ENCODE measurements around the gene PTCD1.

PTCD1 gene

DNA sequence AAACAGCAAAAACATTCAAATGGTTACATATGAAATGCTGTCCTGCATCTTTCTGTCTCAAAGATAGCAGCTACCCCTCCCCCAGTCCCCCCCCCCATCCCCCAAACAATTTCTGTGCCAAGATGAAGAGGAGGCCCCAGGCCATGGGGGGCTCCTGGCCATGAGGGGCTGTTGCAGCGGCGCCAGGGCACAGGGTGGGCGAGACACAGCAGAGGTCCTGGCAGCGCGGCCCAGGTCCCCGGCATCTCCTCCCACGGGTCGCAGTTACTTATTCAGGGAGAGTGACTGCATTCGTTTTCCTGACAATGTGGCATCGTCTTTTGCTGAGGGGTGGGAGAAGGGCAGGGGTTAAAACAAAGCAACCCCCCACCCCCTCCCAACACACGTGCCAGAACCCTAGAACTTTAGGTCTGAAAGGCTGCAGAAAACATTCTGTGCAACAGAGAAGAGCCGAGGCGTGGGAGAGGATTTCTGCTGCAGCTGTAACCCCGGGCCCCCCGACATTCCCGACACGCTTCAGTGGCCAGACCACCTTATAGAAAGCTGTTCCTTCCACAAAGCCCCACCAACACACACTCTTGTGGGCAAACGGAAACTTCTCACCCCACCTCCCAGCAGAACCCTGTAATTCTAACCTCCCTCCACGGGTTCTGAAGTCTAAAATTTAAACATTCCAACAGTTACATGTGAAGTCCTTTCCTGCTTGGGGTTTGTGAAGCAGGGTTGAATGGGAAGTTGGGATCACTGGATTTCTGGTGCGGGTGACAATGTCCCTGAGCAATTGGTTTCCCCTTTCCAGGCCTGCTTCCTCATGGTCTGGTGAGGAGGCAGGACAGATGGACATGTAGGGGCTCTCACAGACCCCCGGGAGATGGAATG is 41.9 kb downstream of the PTCD1 start:
- H3K4me3 ChIP-seq (ENCODE audit: low read depth, low read length), result no peak overlapping the region
- CTCF ChIA-PET, result interaction anchor here (0.5 kb wide), 1 partner anchor 13 kb away, joined by 3 read pairs; no protein-coding TSS in a partner anchor
- POLR2A ChIA-PET, result no interaction called here
- DNase-seq (ENCODE audit: low read depth, low spot score), result no peak
- TF ChIP-seq, protein P1, sequence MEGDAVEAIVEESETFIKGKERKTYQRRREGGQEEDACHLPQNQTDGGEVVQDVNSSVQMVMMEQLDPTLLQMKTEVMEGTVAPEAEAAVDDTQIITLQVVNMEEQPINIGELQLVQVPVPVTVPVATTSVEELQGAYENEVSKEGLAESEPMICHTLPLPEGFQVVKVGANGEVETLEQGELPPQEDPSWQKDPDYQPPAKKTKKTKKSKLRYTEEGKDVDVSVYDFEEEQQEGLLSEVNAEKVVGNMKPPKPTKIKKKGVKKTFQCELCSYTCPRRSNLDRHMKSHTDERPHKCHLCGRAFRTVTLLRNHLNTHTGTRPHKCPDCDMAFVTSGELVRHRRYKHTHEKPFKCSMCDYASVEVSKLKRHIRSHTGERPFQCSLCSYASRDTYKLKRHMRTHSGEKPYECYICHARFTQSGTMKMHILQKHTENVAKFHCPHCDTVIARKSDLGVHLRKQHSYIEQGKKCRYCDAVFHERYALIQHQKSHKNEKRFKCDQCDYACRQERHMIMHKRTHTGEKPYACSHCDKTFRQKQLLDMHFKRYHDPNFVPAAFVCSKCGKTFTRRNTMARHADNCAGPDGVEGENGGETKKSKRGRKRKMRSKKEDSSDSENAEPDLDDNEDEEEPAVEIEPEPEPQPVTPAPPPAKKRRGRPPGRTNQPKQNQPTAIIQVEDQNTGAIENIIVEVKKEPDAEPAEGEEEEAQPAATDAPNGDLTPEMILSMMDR (IDR thresholded peaks at IDR 0.05; ENCODE audit: insufficient read depth, low read length, missing control alignments), result no peak

DNA sequence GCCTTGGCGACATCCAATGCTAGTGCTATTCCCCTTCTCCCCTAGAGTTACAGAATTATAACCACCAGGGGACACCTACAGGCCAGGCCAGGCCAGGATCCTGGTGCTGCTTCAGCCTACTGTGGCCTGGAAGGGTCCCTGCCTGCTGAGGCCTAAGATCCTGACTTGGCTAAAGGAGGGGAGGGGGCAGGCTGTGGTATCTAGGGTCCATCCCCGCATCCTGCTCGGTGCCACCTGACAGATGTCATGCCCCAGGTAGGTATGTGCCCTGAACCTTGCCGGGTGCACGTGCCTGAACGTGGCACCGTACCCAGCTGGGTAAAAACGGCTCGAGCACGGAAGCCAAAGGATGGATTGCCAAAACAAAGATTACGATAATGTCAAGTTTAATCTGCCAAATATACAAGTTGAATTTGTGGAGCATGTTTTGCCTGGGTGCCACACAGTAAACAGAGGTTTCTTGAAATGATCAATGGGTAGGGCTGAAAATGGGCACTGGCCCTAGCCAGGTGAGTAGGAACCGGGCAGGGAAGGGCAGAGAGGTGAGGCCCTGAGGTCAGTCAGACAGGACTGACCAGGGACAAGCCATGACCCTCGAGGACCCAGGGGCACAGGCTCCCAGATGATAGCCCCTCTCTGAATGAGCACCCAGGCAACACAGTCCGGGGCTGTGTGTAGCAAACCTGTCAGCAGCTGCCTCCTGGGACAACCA is 42.8 kb downstream of the PTCD1 start:
- CTCF ChIA-PET, result interaction anchor here (1.5 kb wide), 1 partner anchor 12 kb away, joined by 5 read pairs; no protein-coding TSS in a partner anchor
- POLR2A ChIA-PET, result interaction anchor here (1.2 kb wide), 1 partner anchor 10 kb away, joined by 4 read pairs; no protein-coding TSS in a partner anchor
- no peak for DNase-seq (ENCODE audit: low read depth, low spot score)
- TF ChIP-seq, protein P1 (IDR thresholded peaks at IDR 0.05; ENCODE audit: insufficient read depth, low read length, missing control alignments), result no peak
- no peak overlapping the region for H3K4me3 ChIP-seq (ENCODE audit: low read depth, low read length)

DNA sequence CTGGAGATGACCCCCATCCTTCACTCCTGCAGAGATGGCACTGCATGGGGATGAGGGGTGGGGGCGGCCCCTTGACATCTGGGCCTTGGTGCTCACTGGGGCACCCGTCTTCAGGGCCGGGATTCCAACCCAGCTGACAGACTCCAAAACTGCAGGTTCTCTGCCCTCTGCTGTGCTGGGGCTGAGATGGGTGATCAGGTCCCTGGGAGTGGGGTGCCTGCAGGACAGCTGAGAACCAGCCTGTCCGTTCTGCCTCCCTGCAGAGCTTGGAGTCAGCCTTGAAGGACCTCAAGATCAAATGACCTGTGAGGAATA is 44.5 kb downstream of the PTCD1 start:
- no peak overlapping the region for H3K4me3 ChIP-seq (ENCODE audit: low read depth, low read length)
- CTCF ChIA-PET, result interaction anchor here (1.1 to 1.5 kb wide), 2 partner anchors 10 to 13 kb away, joined by 4 to 5 read pairs; no protein-coding TSS in a partner anchor
- DNase-seq (ENCODE audit: low read depth, low spot score), result no peak
- POLR2A ChIA-PET, result interaction anchor here (1.0 kb wide), 1 partner anchor 15 kb away, joined by 4 read pairs; the partner anchor contains the start of genes BUD31 and PDAP1
- TF ChIP-seq, protein P1 (IDR thresholded peaks at IDR 0.05; ENCODE audit: insufficient read depth, low read length, missing control alignments), result no peak

DNA sequence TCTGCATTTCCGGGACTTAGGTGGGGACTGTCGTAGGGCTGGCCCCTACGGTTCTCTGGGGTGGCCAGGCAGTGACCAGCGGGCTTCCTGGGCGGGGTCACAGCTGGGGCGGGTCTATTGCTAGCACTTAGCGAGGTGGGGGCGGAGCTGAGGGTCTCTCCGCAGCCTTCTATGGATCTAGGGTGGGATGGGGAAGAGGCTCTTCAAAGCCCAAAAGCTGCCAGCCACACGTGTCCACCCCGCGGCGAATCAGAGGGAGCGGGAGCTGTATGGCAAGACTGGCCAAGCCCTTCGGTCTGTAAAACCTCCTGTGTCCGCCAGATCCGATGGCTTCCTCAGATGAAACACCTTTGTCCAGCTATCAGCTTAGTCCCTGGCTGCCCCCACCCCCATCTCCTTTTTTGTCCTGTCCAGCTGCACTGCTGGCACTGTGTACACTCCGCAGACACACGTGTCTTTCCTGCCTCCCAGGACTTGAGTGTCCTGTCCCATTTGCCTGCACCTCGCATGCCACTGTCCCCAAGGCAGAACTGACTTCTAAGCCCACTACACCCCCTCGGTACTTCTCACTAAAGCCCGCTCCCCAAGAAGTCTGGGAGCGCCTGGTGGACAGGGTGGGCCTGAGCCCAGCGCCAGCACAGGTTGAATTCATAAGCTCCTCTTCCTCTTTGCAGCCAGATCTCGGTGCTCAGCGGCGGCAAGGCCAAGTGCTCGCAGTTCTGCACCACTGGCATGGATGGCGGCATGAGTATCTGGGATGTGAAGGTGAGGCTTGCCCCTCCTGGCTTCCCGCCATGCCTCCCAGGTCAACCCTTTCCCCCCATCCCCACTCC is 45.0 kb downstream of the PTCD1 start:
- TF ChIP-seq, protein P1 (IDR thresholded peaks at IDR 0.05; ENCODE audit: insufficient read depth, low read length, missing control alignments), result no peak
- POLR2A ChIA-PET, result interaction anchor here (0.6 to 1.9 kb wide), 4 partner anchors 11 to 993 kb away, joined by 3 to 5 read pairs (median 4); partner anchors contain the start of genes BUD31 and PDAP1
- CTCF ChIA-PET, result interaction anchor here (1.1 to 1.5 kb wide), 4 partner anchors 11 to 14 kb away, joined by 3 to 5 read pairs (median 4); no protein-coding TSS in a partner anchor
- DNase-seq (ENCODE audit: low read depth, low spot score), result no peak
- H3K4me3 ChIP-seq (ENCODE audit: low read depth, low read length), result peak overlapping the region; percentile 32; the same call in 1 of the 2 replicates

DNA sequence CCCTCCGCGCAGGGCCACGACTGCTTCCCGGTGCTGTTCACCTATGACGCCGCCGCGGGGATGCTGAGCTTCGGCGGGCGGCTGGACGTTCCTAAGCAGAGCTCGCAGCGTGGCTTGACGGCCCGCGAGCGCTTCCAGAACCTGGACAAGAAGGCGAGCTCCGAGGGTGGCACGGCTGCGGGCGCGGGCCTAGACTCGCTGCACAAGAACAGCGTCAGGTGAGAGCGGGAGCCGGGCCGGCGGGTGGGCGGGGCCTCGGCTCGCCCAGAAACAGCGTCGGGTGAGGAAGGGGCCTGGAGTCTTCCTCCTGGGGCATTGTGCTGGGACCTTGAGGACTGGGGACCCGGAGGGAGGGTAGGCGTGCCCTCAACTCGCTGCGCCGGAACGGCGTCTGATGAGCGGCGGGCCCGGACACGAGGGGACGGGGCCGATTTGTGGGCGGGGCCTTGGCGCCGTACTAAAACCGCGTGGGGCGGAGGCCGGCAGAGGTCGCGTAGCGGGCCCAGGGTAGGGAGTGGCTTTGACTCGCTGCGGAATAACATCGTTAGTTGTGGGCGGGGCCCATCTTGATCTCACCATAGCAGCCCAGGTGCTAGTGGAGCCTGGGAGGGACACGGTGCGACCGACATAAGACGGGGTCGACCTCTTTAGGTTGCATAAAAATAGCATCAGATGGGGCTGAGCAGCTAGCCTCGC is 45.8 kb downstream of the PTCD1 start:
- ChIA-PET POLR2A (interaction anchor here (0.6 to 1.9 kb wide), 4 partner anchors 11 to 994 kb away, joined by 3 to 5 read pairs (median 4); partner anchors contain the start of genes BUD31 and PDAP1), CTCF (interaction anchor here (1.1 to 1.4 kb wide), 3 partner anchors 11 to 15 kb away, joined by 3 to 4 read pairs (median 3); no protein-coding TSS in a partner anchor)
- no peak for DNase-seq (ENCODE audit: low read depth, low spot score)
- TF ChIP-seq, protein P1 (IDR thresholded peaks at IDR 0.05; ENCODE audit: insufficient read depth, low read length, missing control alignments), result no peak
- peak overlapping the region; percentile 32 for H3K4me3 ChIP-seq (ENCODE audit: low read depth, low read length)
